Measurements from ENCODE around the gene HPD. TPM values are rescaled to one million over a fixed set of nuclear protein-coding genes. Genes with fewer than 3 reads are reported as not detected.

Gene HPD
- total RNA-seq, 1 experiment from 2014 or later = 0.39 TPM

DNA sequence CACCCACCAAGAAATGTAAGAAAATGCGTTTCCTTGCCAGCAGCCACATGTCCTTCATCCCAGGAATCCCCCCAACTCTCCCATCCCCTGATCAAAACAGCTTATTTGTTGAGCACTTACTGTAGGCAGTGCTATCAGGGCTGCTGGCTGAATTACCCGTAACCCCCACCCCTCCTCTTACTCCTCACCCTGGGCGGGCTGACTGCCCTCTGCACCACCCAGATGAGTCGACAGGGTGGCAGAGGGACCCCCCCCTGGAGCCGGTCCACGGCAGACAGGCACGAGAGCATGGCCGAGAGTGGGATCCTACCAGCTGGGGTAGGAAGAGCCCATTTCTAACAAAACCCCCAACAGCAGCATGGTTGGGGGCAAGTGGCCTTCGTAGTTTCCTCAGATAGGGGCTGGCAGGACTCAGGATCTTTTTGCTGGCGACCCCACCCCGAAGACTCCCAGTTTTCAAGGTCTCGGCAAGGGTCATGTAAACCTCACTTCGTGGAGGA is 64.1 kb downstream of the HPD start:
- POLR2A ChIA-PET = interaction anchor here (0.6 to 11.7 kb wide), 10 partner anchors 8 to 360 kb away, joined by 3 to 161 read pairs (median 5); partner anchors contain the start of genes PSMD9, SETD1B and TMEM120B
- peaks cover 10% of the 10 kb centered on the region for H3K36me3 Mint-ChIP-seq
- ATAC-seq (peak; percentile 3), DNase-seq (ENCODE audit: low spot score) (no peak)
- H3K9me3 Mint-ChIP-seq = no peaks in the 10 kb centered on the region
- H3K27me3 Mint-ChIP-seq (ENCODE audit: low read depth) = no peaks in the 10 kb centered on the region; the same call in 1 of the 2 replicates
- CTCF ChIA-PET = interaction anchor here (0.6 to 12.5 kb wide), 87 partner anchors 13 to 1737 kb away, joined by 3 to 532 read pairs (median 5); partner anchors contain the start of genes B3GNT4, BCL7A, CFAP251 and HPD
- peaks cover 53% of the 10 kb centered on the region for H3K4me1 Mint-ChIP-seq
- H3K27ac Mint-ChIP-seq = peak overlapping the region; percentile 90
- H3K4me3 Mint-ChIP-seq = peak overlapping the region; percentile 71
- TF ChIP-seq CBFB (CRISPR knock-in tag; IDR thresholded peaks at IDR 0.05; ENCODE audit: low read depth) (no peak), ZNF396 (CRISPR knock-in tag; IDR thresholded peaks at IDR 0.05; ENCODE audit: borderline replicate concordance) (no peak), ZNF121 (CRISPR knock-in tag; IDR thresholded peaks at IDR 0.05) (no peak), AR (CRISPR knock-in tag; IDR thresholded peaks at IDR 0.05) (0 out of 2 replicates have a peak, but pooled peaks have one; percentile 7), ZNF281 (CRISPR knock-in tag; IDR thresholded peaks at IDR 0.05) (no peak), FOXP1 (CRISPR knock-in tag; IDR thresholded peaks at IDR 0.05; ENCODE audit: borderline replicate concordance) (no peak), NFATC4 (CRISPR knock-in tag; IDR thresholded peaks at IDR 0.05) (no peak), ZNF671 (CRISPR knock-in tag; IDR thresholded peaks at IDR 0.05) (peak; percentile 68; the same call in 1 of the 2 replicates), NR3C1 (CRISPR knock-in tag; conservative IDR thresholded peaks at IDR 0.05; ENCODE audit: low read depth) (0 out of 2 replicates have a peak, but pooled peaks have one; percentile 3), ZNF423 (CRISPR knock-in tag; IDR thresholded peaks at IDR 0.05) (no peak)
- TF ChIP-seq, protein P1, sequence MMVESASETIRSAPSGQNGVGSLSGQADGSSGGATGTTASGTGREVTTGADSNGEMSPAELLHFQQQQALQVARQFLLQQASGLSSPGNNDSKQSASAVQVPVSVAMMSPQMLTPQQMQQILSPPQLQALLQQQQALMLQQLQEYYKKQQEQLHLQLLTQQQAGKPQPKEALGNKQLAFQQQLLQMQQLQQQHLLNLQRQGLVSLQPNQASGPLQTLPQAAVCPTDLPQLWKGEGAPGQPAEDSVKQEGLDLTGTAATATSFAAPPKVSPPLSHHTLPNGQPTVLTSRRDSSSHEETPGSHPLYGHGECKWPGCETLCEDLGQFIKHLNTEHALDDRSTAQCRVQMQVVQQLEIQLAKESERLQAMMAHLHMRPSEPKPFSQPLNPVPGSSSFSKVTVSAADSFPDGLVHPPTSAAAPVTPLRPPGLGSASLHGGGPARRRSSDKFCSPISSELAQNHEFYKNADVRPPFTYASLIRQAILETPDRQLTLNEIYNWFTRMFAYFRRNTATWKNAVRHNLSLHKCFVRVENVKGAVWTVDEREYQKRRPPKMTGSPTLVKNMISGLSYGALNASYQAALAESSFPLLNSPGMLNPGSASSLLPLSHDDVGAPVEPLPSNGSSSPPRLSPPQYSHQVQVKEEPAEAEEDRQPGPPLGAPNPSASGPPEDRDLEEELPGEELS (CRISPR knock-in tag; IDR thresholded peaks at IDR 0.05) = no peak
- TF ChIP-seq, protein P2, sequence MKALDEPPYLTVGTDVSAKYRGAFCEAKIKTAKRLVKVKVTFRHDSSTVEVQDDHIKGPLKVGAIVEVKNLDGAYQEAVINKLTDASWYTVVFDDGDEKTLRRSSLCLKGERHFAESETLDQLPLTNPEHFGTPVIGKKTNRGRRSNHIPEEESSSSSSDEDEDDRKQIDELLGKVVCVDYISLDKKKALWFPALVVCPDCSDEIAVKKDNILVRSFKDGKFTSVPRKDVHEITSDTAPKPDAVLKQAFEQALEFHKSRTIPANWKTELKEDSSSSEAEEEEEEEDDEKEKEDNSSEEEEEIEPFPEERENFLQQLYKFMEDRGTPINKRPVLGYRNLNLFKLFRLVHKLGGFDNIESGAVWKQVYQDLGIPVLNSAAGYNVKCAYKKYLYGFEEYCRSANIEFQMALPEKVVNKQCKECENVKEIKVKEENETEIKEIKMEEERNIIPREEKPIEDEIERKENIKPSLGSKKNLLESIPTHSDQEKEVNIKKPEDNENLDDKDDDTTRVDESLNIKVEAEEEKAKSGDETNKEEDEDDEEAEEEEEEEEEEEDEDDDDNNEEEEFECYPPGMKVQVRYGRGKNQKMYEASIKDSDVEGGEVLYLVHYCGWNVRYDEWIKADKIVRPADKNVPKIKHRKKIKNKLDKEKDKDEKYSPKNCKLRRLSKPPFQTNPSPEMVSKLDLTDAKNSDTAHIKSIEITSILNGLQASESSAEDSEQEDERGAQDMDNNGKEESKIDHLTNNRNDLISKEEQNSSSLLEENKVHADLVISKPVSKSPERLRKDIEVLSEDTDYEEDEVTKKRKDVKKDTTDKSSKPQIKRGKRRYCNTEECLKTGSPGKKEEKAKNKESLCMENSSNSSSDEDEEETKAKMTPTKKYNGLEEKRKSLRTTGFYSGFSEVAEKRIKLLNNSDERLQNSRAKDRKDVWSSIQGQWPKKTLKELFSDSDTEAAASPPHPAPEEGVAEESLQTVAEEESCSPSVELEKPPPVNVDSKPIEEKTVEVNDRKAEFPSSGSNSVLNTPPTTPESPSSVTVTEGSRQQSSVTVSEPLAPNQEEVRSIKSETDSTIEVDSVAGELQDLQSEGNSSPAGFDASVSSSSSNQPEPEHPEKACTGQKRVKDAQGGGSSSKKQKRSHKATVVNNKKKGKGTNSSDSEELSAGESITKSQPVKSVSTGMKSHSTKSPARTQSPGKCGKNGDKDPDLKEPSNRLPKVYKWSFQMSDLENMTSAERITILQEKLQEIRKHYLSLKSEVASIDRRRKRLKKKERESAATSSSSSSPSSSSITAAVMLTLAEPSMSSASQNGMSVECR (CRISPR knock-in tag; IDR thresholded peaks at IDR 0.05; ENCODE audit: borderline replicate concordance) = 0 out of 2 replicates have a peak, but pooled peaks have one; percentile 29
- TF ChIP-seq, protein P3, sequence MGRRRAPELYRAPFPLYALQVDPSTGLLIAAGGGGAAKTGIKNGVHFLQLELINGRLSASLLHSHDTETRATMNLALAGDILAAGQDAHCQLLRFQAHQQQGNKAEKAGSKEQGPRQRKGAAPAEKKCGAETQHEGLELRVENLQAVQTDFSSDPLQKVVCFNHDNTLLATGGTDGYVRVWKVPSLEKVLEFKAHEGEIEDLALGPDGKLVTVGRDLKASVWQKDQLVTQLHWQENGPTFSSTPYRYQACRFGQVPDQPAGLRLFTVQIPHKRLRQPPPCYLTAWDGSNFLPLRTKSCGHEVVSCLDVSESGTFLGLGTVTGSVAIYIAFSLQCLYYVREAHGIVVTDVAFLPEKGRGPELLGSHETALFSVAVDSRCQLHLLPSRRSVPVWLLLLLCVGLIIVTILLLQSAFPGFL (CRISPR knock-in tag; IDR thresholded peaks at IDR 0.05; ENCODE audit: borderline replicate concordance) = no peak
